Thyroid gland (tissue), 4 donors: ENCODE results near the gene RPUSD4.

Experiments used
- CTCF ChIP-seq, 6 experiments: fragments of 200-600 bp in 3 of 6; fragments of 450-650 bp in 3 of 6; sonication (generic) in 3 of 6; IDR thresholded peaks; one replicate each; pipeline ENCODE4 v1.5.1; 2016 to 2019; ENCODE audit warnings: antibody characterized with exemption in 6 of 6, mild to moderate bottlenecking in 2 of 6, inconsistent platforms in 1 of 6, moderate library complexity in 1 of 6
- POLR2A ChIP-seq, 2 donors: fragments of 450-650 bp; IDR thresholded peaks; one replicate each; pipeline ENCODE4 v1.6.1; 2017; ENCODE audit warnings: antibody characterized with exemption in 2 of 2, mild to moderate bottlenecking in 2 of 2, moderate library complexity in 1 of 2

- TF ChIP-seq CTCF (IDR thresholded peaks at IDR 0.05): no peak
- no peak for TF ChIP-seq POLR2A (IDR thresholded peaks at IDR 0.05)
These were observed 34.5 kb downstream of the RPUSD4 start for GRCh38 chr11:126176853-126177470.
